ENCODE measurements around the gene STUB1.
A peak's percentile ranks its signal among the peaks of the same experiment; 100 is the strongest.
"Not testable (repeated sequence)": the region's sequence is repeated elsewhere in the genome, so short reads cannot be mapped to it uniquely, and the experiment has no call there.

Gene STUB1

GRCh38 chr16:684071-684794 is 4.0 kb downstream of the STUB1 start, which contains the start of gene JMJD8:
Gene JMJD8, minus strand, starts transcription at chr16:684334. Its CDS starts 15 bp downstream, at chr16:684319.
- H3K4me3 ChIP-seq (replicated peaks in 1 of 2; ENCODE audit: low read depth in 2 of 2, low read length in 2 of 2), result peak within 1 kb of the TSS; percentile 62 to 70
- DNase-seq (ENCODE audit: low read depth in 2 of 2), result peak; percentile 95 to 97

GRCh38 chr16:684961-685696 is 4.9 kb downstream of the STUB1 start:
- TF ChIP-seq CTCF (IDR thresholded peaks at IDR 0.05; ENCODE audit: low read depth, low read length), result no peak
- no peak for DNase-seq (ENCODE audit: low read depth in 2 of 2)
- H3K4me3 ChIP-seq (replicated peaks in 1 of 2; ENCODE audit: low read depth in 2 of 2, low read length in 2 of 2), result peak overlapping the region in 1 of 2 donors; percentile 70

More at GRCh38 chr16:684071-684794, 4.0 kb downstream of the STUB1 start, which contains the start of gene JMJD8:
- no peak for TF ChIP-seq CTCF (IDR thresholded peaks at IDR 0.05; ENCODE audit: low read depth, low read length)

- DNase-seq (ENCODE audit: low read depth in 2 of 2), result peak; percentile 39 to 51
- no peak overlapping the region for H3K4me3 ChIP-seq (replicated peaks in 1 of 2; ENCODE audit: low read depth in 2 of 2, low read length in 2 of 2)
- peak; percentile 51 for TF ChIP-seq CTCF (IDR thresholded peaks at IDR 0.05; ENCODE audit: low read depth, low read length)
These were observed 5.8 kb downstream of the STUB1 start for GRCh38 chr16:685967-686366.

- TF ChIP-seq CTCF (IDR thresholded peaks at IDR 0.05; ENCODE audit: low read depth, low read length), result no peak
These were observed 6.5 kb downstream of the STUB1 start for GRCh38 chr16:686459-687260.

GRCh38 chr16:687499-687898 is 7.3 kb downstream of the STUB1 start:
- no peak overlapping the region for H3K4me3 ChIP-seq (replicated peaks in 1 of 2; ENCODE audit: low read depth in 2 of 2, low read length in 2 of 2)
- TF ChIP-seq CTCF (IDR thresholded peaks at IDR 0.05; ENCODE audit: low read depth, low read length), result no peak
- DNase-seq (ENCODE audit: low read depth in 2 of 2), result no peak

More at GRCh38 chr16:686459-687260, 6.5 kb downstream of the STUB1 start:
- no peak overlapping the region for H3K4me3 ChIP-seq (replicated peaks in 1 of 2; ENCODE audit: low read depth in 2 of 2, low read length in 2 of 2)
- no peak for DNase-seq (ENCODE audit: low read depth in 2 of 2)

- H3K4me3 ChIP-seq (replicated peaks in 1 of 2; ENCODE audit: low read depth in 2 of 2, low read length in 2 of 2), result peak overlapping the region; percentile 68 to 91
- TF ChIP-seq CTCF (IDR thresholded peaks at IDR 0.05; ENCODE audit: low read depth, low read length), result no peak
- DNase-seq (ENCODE audit: low read depth in 2 of 2), result no peak
These were observed 9.1 kb downstream of the STUB1 start for GRCh38 chr16:689175-689897.

GRCh38 chr16:691242-691641 is 11.0 kb downstream of the STUB1 start:
- not testable (repeated sequence) for DNase-seq (ENCODE audit: low read depth in 2 of 2); H3K4me3 ChIP-seq (replicated peaks in 1 of 2; ENCODE audit: low read depth in 2 of 2, low read length in 2 of 2)

Measured in cardiac fibroblast (primary cell).